ENCODE results near the gene LAMB4.

DNA sequence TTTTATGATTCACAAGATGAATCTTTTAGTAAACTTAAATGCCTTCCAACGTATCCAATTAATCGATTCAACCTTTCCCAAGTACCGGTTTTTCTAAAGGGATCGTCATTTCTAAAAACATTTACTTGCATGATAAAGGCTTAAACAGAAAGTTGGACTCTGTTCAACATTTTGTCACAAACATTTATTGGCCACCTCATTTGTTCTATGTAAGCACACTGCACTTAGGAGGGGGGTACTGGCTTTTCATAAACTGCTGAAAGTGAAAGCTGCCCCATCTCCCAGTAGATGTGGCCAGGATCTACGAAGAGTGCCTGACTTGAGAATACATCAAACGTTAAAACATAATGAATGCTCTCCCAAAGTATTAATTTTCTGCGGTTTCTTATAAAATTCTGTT lies 37.3 kb upstream of the LAMB4 start:
- TF ChIP-seq, protein P1, sequence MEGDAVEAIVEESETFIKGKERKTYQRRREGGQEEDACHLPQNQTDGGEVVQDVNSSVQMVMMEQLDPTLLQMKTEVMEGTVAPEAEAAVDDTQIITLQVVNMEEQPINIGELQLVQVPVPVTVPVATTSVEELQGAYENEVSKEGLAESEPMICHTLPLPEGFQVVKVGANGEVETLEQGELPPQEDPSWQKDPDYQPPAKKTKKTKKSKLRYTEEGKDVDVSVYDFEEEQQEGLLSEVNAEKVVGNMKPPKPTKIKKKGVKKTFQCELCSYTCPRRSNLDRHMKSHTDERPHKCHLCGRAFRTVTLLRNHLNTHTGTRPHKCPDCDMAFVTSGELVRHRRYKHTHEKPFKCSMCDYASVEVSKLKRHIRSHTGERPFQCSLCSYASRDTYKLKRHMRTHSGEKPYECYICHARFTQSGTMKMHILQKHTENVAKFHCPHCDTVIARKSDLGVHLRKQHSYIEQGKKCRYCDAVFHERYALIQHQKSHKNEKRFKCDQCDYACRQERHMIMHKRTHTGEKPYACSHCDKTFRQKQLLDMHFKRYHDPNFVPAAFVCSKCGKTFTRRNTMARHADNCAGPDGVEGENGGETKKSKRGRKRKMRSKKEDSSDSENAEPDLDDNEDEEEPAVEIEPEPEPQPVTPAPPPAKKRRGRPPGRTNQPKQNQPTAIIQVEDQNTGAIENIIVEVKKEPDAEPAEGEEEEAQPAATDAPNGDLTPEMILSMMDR (IDR thresholded peaks at IDR 0.05; ENCODE audit: low read length) = no peak
- TF ChIP-seq EZH2 (IDR thresholded peaks at IDR 0.05; ENCODE audit: borderline replicate concordance, low read length) = no peak

Data from OCI-LY1 (cell line).